PC-3 (cell line): ENCODE results near the gene GATAD2B. TPM values are rescaled to one million over a fixed set of nuclear protein-coding genes. Genes with fewer than 3 reads are reported as not detected.
A peak's percentile ranks its signal among the peaks of the same experiment; 100 is the strongest.

Experiments
- ATAC-seq: fragments of 200-7000 bp; cut with Tn5 transposase; 2 replicates; pipeline ENCODE4 v1.9.1; 2020; ENCODE audit warnings: mild to moderate bottlenecking, moderate library complexity
- BruUV-seq: library from RNA; stranded (reverse); fragments of 400-500 nt; replicated peaks from 2 replicates; lab custom pipeline; 2021; lab: Mats Ljungman, UMichigan
- CTCF ChIA-PET: fragments of 300-600 bp; sonication (Branson Sonifier 250); formaldehyde crosslinking; loops from one replicate; lab custom pipeline; 2022; ENCODE audit warnings: antibody characterized with exemption; lab: Charles Lee
- POLR2A ChIA-PET: fragments of 300-600 bp; sonication (Branson Sonifier 250); formaldehyde crosslinking; loops from one replicate; lab custom pipeline; 2022; ENCODE audit warnings: antibody characterized with exemption; ENCODE audit not compliant: unreplicated experiment; lab: Charles Lee
- DNase-seq: peaks from one replicate; pipeline ENCODE4 v3.0.0-alpha.2; 2015
- H2AFZ ChIP-seq: fragments of 300-600 bp; sonication (generic); 2 replicates; pipeline ENCODE4 v1.6.0; 2016; ENCODE audit warnings: antibody characterized with exemption, low read length
- H3F3A ChIP-seq: fragments of 300-600 bp; sonication (generic); one replicate; pipeline ENCODE4 v1.6.0; 2017; ENCODE audit warnings: antibody characterized with exemption, low read length, control low read depth, mild to moderate bottlenecking; ENCODE audit not compliant: unreplicated experiment
- H3K27ac ChIP-seq: fragments of 300-600 bp; sonication (generic); 2 replicates; pipeline ENCODE4 v1.5.1; 2016; ENCODE audit warnings: mild to moderate bottlenecking, low read length
- H3K27me3 ChIP-seq: fragments of 300-600 bp; sonication (generic); 2 replicates; pipeline ENCODE4 v1.6.1; 2016; ENCODE audit warnings: low read length, mixed read lengths
- H3K36me3 ChIP-seq: fragments of 300-600 bp; sonication (generic); 2 replicates; pipeline ENCODE4 v1.6.1; 2016; ENCODE audit warnings: low read depth, mixed run types, low read length, mixed read lengths
- H3K4me1 ChIP-seq: fragments of 300-600 bp; sonication (generic); 2 replicates; pipeline ENCODE4 v1.5.1; 2016; ENCODE audit warnings: low read length; ENCODE audit not compliant: insufficient read depth
- H3K4me2 ChIP-seq: fragments of 300-600 bp; sonication (generic); 2 replicates; pipeline ENCODE4 v1.6.0; 2016; ENCODE audit warnings: low read length
- H3K4me3 ChIP-seq: fragments of 300-600 bp; sonication (generic); 2 replicates; pipeline ENCODE4 v1.5.1; 2016; ENCODE audit warnings: mild to moderate bottlenecking, low read length, mixed read lengths
- H3K79me2 ChIP-seq: fragments of 300-600 bp; sonication (generic); 2 replicates; pipeline ENCODE4 v1.6.1; 2017; ENCODE audit warnings: low read length, mixed read lengths
- H3K9ac ChIP-seq: fragments of 300-600 bp; sonication (generic); 2 replicates; pipeline ENCODE4 v1.6.0; 2016; ENCODE audit warnings: mild to moderate bottlenecking, low read length
- H3K9me2 ChIP-seq: fragments of 300-600 bp; sonication (generic); replicated peaks from 2 replicates; pipeline ENCODE4 v1.6.1; 2016; ENCODE audit warnings: mixed run types, low read length, mixed read lengths
- H3K9me3 ChIP-seq: fragments of 300-600 bp; sonication (generic); 2 replicates; pipeline ENCODE4 v1.6.1; 2016; ENCODE audit warnings: low read length, mixed read lengths
- H4K20me1 ChIP-seq: fragments of 300-600 bp; sonication (generic); 2 replicates; pipeline ENCODE4 v1.6.1; 2016; ENCODE audit warnings: low read length, mixed read lengths
- CTCF ChIP-seq: fragments of 300-600 bp; sonication (generic); conservative IDR thresholded peaks from 2 replicates; pipeline ENCODE4 v1.5.1; 2017; ENCODE audit warnings: antibody characterized with exemption, low read depth, mild to moderate bottlenecking, low read length
- EZH2 ChIP-seq: fragments of 300-600 bp; sonication (generic); IDR thresholded peaks from one replicate; pipeline ENCODE4 v1.6.1; 2017; ENCODE audit warnings: antibody characterized with exemption, mild to moderate bottlenecking, low read length; ENCODE audit not compliant: unreplicated experiment
- EZH2phosphoT487 ChIP-seq: fragments of 300-600 bp; sonication (generic); IDR thresholded peaks from 2 replicates; pipeline ENCODE4 v1.6.1; 2018; ENCODE audit warnings: mild to moderate bottlenecking, antibody characterized with exemption, low read length, borderline replicate concordance
- intact Hi-C: fragments of 100-400 bp; cut with micrococcal nuclease; formaldehyde crosslinking; loops from 2 replicates; pipeline ENCODE4 v1.9.0; 2023
- total RNA-seq: library from RNA; depleted of rRNA; stranded (reverse); fragments of >200 nt; gene quantifications from 2 replicates; pipeline ENCODE4 v1.2.3, GENCODE V29; 2014

The GATAD2B gene
- total RNA-seq, 1 experiment from 2014 or later, result 7.2 TPM

GRCh38 chr1:153946622-153947241, 24.0 kb upstream of the GATAD2B start, which contains the start of gene DENND4B:
DENND4B (minus strand) TSS chr1:153946718; CDS start chr1:153944374, 2,344 bp downstream.
- Histone ChIP-seq H3K9ac (peak within 1 kb of the TSS; percentile 79), H3K27me3 (no peaks in the 10 kb centered on the region), H3K4me3 (peak within 1 kb of the TSS; percentile 81), H4K20me1 (no peaks in the 10 kb centered on the region), H3K4me2 (peak within 1 kb of the TSS; percentile 96), H3K79me2 (peaks cover 23% of the 10 kb centered on the region), H3K4me1 (peaks cover 13% of the 10 kb centered on the region), H2AFZ (peak within 1 kb of the TSS; percentile 86), H3K9me2 (no peaks in the 10 kb centered on the region), H3K9me3 (no peaks in the 10 kb centered on the region), H3K27ac (peak within 1 kb of the TSS; percentile 43), H3K36me3 (peaks cover 19% of the 10 kb centered on the region; the same call in 1 of the 2 replicates), H3F3A (no peaks in the 10 kb centered on the region)
- peak; percentile 86 for DNase-seq
- ChIA-PET POLR2A (interaction anchor here (0.6 to 1.1 kb wide), 3 partner anchors 23 to 325 kb away, joined by 3 to 15 read pairs (median 11); partner anchors contain the start of gene HAX1), CTCF (interaction anchor here (0.5 to 1.6 kb wide), 10 partner anchors 11 to 127 kb away, joined by 3 to 19 read pairs (median 5); partner anchors contain the start of genes GATAD2B, JTB, RAB13 and SLC39A1)
- TF ChIP-seq CTCF (peak; percentile 90), EZH2 (no peak), EZH2phosphoT487 (no peak)
- intact Hi-C loops, result loop anchor here (1.0 kb wide), 1 partner anchor 12 kb away; the partner anchor contains the start of gene CRTC2
- ATAC-seq, result peak; percentile 88
- no TSS peak for BruUV-seq

- peaks cover 13% of the 10 kb centered on the region for H3K4me1 ChIP-seq
- no peaks in the 10 kb centered on the region for H3K9me2 ChIP-seq
- ATAC-seq (peak; percentile 69), DNase-seq (peak; percentile 60)
- TF ChIP-seq CTCF, result no peak
- TF ChIP-seq EZH2, result no peak
- no peak for TF ChIP-seq EZH2phosphoT487
- H3K36me3 ChIP-seq, result peaks cover 16% of the 10 kb centered on the region; the same call in 1 of the 2 replicates
- peak overlapping the region; percentile 96 for H3K4me2 ChIP-seq
- intact Hi-C loops, result loop anchor here (1.0 kb wide), 1 partner anchor 12 kb away; the partner anchor contains the start of gene CRTC2
- peaks cover 23% of the 10 kb centered on the region for H3K79me2 ChIP-seq
- H3F3A ChIP-seq, result no peaks in the 10 kb centered on the region
- peak overlapping the region; percentile 86 for H2AFZ ChIP-seq
- ChIA-PET CTCF (interaction anchor here (0.7 to 1.6 kb wide), 6 partner anchors 12 to 125 kb away, joined by 3 to 19 read pairs (median 6); partner anchors contain the start of genes GATAD2B, JTB and RAB13), POLR2A (interaction anchor here (0.7 to 1.1 kb wide), 2 partner anchors 23 to 326 kb away, joined by 11 to 15 read pairs; partner anchors contain the start of gene HAX1)
- peak overlapping the region; percentile 43 for H3K27ac ChIP-seq
- no TSS peak for BruUV-seq
- H3K4me3 ChIP-seq, result peak overlapping the region; percentile 81
- no peaks in the 10 kb centered on the region for H3K9me3 ChIP-seq
- H3K9ac ChIP-seq, result peak overlapping the region; percentile 79
- H4K20me1 ChIP-seq, result no peaks in the 10 kb centered on the region
- no peaks in the 10 kb centered on the region for H3K27me3 ChIP-seq
Observed at GRCh38 chr1:153945795-153946621, 23.2 kb upstream of the GATAD2B start.
